Measurements from ENCODE around the gene ZBED3. TPM values are rescaled to one million over a fixed set of nuclear protein-coding genes. Genes with fewer than 3 reads are reported as not detected.

Gene ZBED3
- total RNA-seq: 1 to 10 TPM in 2 of 4 donors, under 1 TPM in 2; 0.47 to 4.6 (median 1.2) TPM

GRCh38 chr5:77086689-77087483 lies at the start of gene ZBED3:
TSS of gene ZBED3 (minus strand) at chr5:77087285. CDS start at chr5:77077878, 9,407 bp downstream.
- H3K4me3 ChIP-seq: peak within 1 kb of the TSS; percentile 74 to 94 (median 78)
- no peaks in the 10 kb centered on the region for H3K9me3 ChIP-seq
- H3K27me3 ChIP-seq: no peaks in the 10 kb centered on the region
- TF ChIP-seq POLR2A (IDR thresholded peaks at IDR 0.05): no peak
- TF ChIP-seq CTCF (IDR thresholded peaks at IDR 0.05): peak in 2 of 6 experiments; percentile 4 to 36
- 0% methylated on average over 19 to 27 of the region's 63 CpGs for WGBS, 2 donors
- intact Hi-C loops (cut with DNase I): no loop called here
- no peak for DNase-seq
- peaks cover 0 to 4% (median 0%) of the 10 kb centered on the region in 3 donors for H3K36me3 ChIP-seq
- H3K27ac ChIP-seq: peak within 1 kb of the TSS; percentile 83 to 94 (median 88)
- H3K4me1 ChIP-seq: peaks cover 8 to 25% (median 12%) of the 10 kb centered on the region in 3 donors

GRCh38 chr5:77133061-77133758 lies 46.1 kb upstream of the ZBED3 start:
- WGBS, 2 donors: 0 to 14% methylated on average over 1 of the region's 1 CpG
- no peaks in the 10 kb centered on the region for H3K9me3 ChIP-seq
- H3K4me1 ChIP-seq: peaks cover 0 to 18% (median 13%) of the 10 kb centered on the region in 3 donors
- DNase-seq: peak; percentile 13
- H3K27ac ChIP-seq: peak overlapping the region in 2 of 4 donors; percentile 11 to 36
- H3K36me3 ChIP-seq: no peaks in the 10 kb centered on the region
- H3K4me3 ChIP-seq: no peak overlapping the region
- intact Hi-C loops (cut with DNase I): no loop called here
- peaks cover 0 to 3% (median 0%) of the 10 kb centered on the region in 4 donors for H3K27me3 ChIP-seq
- TF ChIP-seq POLR2A (IDR thresholded peaks at IDR 0.05) (no peak), CTCF (IDR thresholded peaks at IDR 0.05) (no peak)

- TF ChIP-seq CTCF (IDR thresholded peaks at IDR 0.05) (no peak), POLR2A (IDR thresholded peaks at IDR 0.05) (no peak)
- 61 to 74% methylated on average over 3 of the region's 3 CpGs for WGBS, 2 donors
These were observed 44.3 kb upstream of the ZBED3 start for GRCh38 chr5:77131361-77131760.

GRCh38 chr5:77129391-77129990 lies 42.4 kb upstream of the ZBED3 start:
- Histone ChIP-seq H3K4me3 (no peak overlapping the region), H3K36me3 (no peaks in the 10 kb centered on the region), H3K27ac (no peak overlapping the region), H3K9me3 (no peaks in the 10 kb centered on the region), H3K27me3 (no peaks in the 10 kb centered on the region), H3K4me1 (peaks cover 0 to 18% (median 13%) of the 10 kb centered on the region in 3 donors)
- no peak for TF ChIP-seq POLR2A (IDR thresholded peaks at IDR 0.05)
- TF ChIP-seq CTCF (IDR thresholded peaks at IDR 0.05): no peak
- intact Hi-C loops (cut with DNase I): no loop called here
- DNase-seq: no peak
- 72 to 76% methylated on average over 9 of the region's 9 CpGs for WGBS, 2 donors

More at GRCh38 chr5:77131361-77131760, 44.3 kb upstream of the ZBED3 start:
- H3K9me3 ChIP-seq: no peaks in the 10 kb centered on the region
- H3K27ac ChIP-seq: no peak overlapping the region
- intact Hi-C loops (cut with DNase I): no loop called here
- H3K4me1 ChIP-seq: peaks cover 0 to 18% (median 13%) of the 10 kb centered on the region in 3 donors
- H3K36me3 ChIP-seq: no peaks in the 10 kb centered on the region
- H3K27me3 ChIP-seq: no peaks in the 10 kb centered on the region
- H3K4me3 ChIP-seq: no peak overlapping the region
- DNase-seq: no peak
